Measurements from ENCODE around the gene LRRC10.

LRRC10 gene

DNA sequence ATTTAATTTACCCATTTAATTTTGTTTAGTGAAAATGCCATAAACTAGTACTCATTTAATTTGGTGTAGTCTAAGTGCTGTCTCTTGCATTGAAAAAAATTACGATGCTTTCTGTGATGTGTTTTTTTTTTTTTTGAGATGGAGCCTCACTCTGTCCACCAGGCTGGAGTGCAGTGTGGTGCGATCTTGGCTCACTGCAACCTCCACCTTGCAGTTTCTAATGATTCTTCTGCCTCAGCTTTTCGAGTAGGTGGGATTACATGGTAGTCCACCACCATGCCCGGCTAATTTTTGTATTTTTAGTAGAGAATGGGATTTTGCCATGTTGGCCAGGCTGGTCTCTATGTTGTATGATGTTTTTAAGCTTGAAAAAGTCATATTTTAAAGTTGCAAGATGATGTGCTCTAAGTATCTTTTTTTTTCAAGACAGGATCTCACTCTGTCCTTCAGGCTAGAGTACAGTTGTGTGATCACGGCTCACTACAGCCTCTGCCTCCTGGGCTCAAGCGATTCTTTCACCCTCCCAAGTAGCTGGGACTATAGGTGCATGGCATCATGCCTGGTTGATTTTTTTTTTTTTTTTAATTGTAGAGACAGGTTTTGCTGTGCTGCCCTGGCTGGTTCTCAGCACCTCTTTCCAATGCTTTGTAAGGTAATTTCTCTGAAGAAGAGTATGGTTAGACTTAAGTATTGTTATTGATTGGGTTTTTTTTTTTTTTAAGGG is 8.6 kb downstream of the LRRC10 start:
- no peaks in the 10 kb centered on the region for H3K9me3 Mint-ChIP-seq
- H3K4me1 Mint-ChIP-seq (ENCODE audit: low read depth): peaks cover 4% of the 10 kb centered on the region
- no peaks in the 10 kb centered on the region for H3K27me3 Mint-ChIP-seq
- no peak overlapping the region for H3K4me3 Mint-ChIP-seq
- DNase-seq: no peak
- H3K36me3 Mint-ChIP-seq (ENCODE audit: low read depth): peaks cover 61% of the 10 kb centered on the region
- no peak overlapping the region for H3K27ac Mint-ChIP-seq

DNA sequence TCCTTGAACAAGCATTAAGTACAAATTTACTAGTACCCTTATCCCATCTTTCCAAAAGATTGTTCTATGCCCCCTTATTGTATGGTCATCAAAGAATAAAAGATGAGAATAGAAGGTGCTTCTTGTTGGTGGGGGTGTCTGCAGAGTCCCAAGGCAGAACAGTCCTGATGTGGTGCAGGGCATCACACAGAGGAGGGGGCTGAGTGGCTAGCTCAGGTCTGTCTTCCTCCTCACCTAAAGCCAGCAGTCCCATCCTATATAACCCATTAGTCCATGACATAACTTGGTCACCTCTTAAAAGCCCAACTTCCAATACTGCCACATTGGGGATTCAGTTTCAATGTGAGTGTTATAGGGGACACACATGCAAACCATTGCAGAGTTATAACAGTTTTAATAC is 9.9 kb downstream of the LRRC10 start:
- H3K36me3 Mint-ChIP-seq (ENCODE audit: low read depth): peaks cover 74% of the 10 kb centered on the region
- no peaks in the 10 kb centered on the region for H3K9me3 Mint-ChIP-seq
- no peak overlapping the region for H3K4me3 Mint-ChIP-seq
- H3K4me1 Mint-ChIP-seq (ENCODE audit: low read depth): peaks cover 11% of the 10 kb centered on the region
- H3K27me3 Mint-ChIP-seq: no peaks in the 10 kb centered on the region
- H3K27ac Mint-ChIP-seq: peak overlapping the region; percentile 30
- no peak for DNase-seq

DNA sequence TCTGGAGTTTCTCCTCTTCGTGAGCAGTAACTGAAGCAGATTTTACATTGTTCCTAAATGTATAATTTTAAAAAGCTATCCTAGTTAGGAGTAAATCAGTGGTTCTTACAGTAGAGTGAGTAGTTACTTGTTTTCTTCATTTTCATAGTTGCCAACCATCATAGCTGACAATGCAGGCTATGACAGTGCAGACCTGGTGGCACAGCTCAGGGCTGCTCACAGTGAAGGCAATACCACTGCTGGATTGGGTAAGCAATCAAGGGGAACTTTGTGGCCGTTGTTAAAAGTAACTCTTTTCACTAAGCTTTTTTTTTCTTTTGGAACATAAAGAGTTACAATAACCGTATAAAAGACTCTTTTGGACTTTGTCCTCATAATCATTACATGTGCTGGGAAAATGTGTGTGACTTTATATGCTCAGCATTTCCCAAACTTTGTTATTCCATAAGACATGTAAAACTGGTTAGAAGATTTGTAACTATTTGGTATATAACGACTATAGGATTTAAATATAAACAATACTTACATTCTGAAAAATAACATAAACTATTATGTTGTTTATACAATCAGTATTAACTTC is 12.4 kb downstream of the LRRC10 start:
- peak overlapping the region; percentile 48 for H3K27ac Mint-ChIP-seq
- H3K9me3 Mint-ChIP-seq: no peaks in the 10 kb centered on the region
- H3K27me3 Mint-ChIP-seq: no peaks in the 10 kb centered on the region
- H3K36me3 Mint-ChIP-seq (ENCODE audit: low read depth): peaks cover 93% of the 10 kb centered on the region
- H3K4me3 Mint-ChIP-seq: no peak overlapping the region
- DNase-seq: no peak
- H3K4me1 Mint-ChIP-seq (ENCODE audit: low read depth): peaks cover 19% of the 10 kb centered on the region

DNA sequence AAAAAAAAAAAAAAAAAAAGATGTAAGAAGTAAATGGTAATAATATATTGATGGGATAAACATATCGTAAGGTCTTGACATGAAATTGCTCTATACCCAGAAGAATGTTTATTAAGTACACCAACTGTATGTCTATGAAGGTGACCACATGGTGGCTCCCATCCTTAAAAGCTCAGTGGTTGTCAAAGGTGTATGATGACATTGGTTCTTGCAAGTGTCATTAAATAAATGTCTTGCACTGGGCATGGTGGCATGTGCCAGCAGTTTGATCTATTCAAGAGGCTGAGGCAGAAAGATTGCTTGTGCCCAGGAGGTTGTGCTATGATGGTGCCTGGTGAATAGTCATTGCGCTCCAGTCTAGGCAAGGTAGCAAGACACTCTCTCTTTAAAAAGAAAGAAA is 15.0 kb downstream of the LRRC10 start:
- no peak for DNase-seq
- H3K4me3 Mint-ChIP-seq: no peak overlapping the region
- H3K9me3 Mint-ChIP-seq: no peaks in the 10 kb centered on the region
- no peaks in the 10 kb centered on the region for H3K27me3 Mint-ChIP-seq
- peak overlapping the region; percentile 53 for H3K27ac Mint-ChIP-seq
- peaks cover 31% of the 10 kb centered on the region for H3K4me1 Mint-ChIP-seq (ENCODE audit: low read depth)
- H3K36me3 Mint-ChIP-seq (ENCODE audit: low read depth): peaks cover 93% of the 10 kb centered on the region

DNA sequence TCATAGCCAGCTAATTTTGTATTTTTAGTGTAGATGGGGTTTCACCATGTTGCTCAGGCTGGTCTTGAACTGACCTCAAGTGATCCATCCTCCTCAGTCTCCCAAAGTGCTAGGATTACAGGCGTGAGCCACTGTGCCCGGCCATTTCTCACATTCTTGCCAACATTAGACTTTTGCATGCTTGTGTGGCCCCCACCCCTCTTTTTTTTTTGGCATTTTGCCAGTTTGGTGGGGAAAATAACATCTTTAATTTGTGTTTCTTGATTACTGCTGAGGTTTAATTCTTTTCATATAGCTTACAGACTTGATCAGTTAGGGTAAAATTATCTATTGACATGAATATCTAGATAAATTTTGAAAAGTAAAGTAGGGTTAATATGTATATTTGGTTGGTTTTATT is 21.6 kb downstream of the LRRC10 start:
- Mint-ChIP-seq H3K36me3 (ENCODE audit: low read depth) (peaks cover 87% of the 10 kb centered on the region), H3K4me1 (ENCODE audit: low read depth) (peaks cover 51% of the 10 kb centered on the region), H3K27ac (peak overlapping the region; percentile 79), H3K27me3 (no peaks in the 10 kb centered on the region), H3K4me3 (no peak overlapping the region), H3K9me3 (no peaks in the 10 kb centered on the region)
- no peak for DNase-seq

DNA sequence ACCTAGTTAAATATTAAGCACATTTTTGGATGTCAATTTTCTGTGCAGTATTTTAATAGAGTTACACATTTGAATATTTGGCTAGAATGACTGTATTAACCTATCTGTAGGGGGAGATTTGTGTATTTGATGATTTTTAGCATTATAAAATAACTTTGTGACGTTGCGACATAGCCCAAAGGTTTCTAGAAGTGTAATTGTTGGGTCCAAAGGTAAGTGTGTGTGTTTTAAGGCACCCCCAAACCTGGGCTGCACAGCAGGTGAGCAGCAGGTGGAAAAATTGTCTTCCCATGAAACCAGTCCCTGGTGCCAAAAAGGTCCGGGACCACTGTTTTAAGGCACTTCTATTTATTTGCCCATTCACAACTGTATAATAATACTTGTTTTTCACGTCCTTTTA is 22.2 kb downstream of the LRRC10 start:
- no peak for DNase-seq
- Mint-ChIP-seq H3K9me3 (no peaks in the 10 kb centered on the region), H3K27ac (peak overlapping the region; percentile 13), H3K27me3 (no peaks in the 10 kb centered on the region), H3K4me3 (no peak overlapping the region), H3K4me1 (ENCODE audit: low read depth) (peaks cover 53% of the 10 kb centered on the region), H3K36me3 (ENCODE audit: low read depth) (peaks cover 81% of the 10 kb centered on the region)

DNA sequence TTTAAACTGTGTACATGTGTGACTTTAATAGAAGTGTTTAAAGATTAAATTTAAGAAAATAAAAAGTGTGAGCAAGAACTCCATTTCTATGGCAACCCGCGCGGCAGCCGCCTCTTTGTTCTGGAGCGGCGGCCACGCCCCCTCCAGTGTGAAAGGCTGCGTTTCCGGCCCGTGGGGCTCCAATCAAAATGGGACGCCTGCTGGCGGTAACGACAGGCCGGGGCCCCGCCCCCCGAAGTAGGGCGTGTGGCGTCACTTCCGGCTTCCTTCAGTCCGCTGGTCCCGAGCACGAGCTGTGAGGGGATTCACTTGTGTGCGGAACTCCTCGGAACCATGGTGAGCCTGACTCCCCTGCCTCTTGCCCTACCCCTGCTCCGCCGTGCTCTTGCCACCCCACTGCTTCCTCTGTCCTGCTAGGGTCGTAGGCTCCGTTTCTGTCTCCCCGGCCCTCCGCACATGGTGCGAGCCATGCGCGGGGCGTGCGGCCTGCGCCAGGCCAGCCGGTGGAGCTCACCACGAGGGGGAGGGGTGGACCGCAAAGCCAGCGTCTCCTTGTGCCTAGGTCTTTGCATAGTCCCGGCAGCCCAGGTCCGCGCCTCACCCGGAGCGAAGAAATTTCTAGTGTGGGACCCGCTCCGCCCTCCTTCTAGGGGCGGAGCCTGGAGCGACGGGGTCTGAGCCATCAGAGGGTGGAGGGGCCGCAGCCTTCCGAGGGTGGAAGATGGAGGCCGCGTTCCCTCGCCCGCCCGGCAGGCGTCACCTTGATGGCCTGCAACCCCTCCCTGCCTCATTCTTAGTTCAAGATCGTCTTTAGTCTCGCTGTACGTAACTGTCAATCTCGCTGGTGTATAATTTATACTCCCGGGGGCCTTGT is 25.3 kb downstream of the LRRC10 start, which contains the start of gene CCT2:
CCT2 (plus strand) TSS at position 271 of the 874 bp plus-strand sequence; CDS start at position 334, 63 bp downstream.
- Mint-ChIP-seq H3K27ac (peak within 1 kb of the TSS; percentile 98), H3K36me3 (ENCODE audit: low read depth) (peaks cover 50% of the 10 kb centered on the region), H3K4me1 (ENCODE audit: low read depth) (peaks cover 37% of the 10 kb centered on the region), H3K4me3 (peak within 1 kb of the TSS; percentile 96), H3K27me3 (no peaks in the 10 kb centered on the region), H3K9me3 (no peaks in the 10 kb centered on the region)
- peak; percentile 96 for DNase-seq

DNA sequence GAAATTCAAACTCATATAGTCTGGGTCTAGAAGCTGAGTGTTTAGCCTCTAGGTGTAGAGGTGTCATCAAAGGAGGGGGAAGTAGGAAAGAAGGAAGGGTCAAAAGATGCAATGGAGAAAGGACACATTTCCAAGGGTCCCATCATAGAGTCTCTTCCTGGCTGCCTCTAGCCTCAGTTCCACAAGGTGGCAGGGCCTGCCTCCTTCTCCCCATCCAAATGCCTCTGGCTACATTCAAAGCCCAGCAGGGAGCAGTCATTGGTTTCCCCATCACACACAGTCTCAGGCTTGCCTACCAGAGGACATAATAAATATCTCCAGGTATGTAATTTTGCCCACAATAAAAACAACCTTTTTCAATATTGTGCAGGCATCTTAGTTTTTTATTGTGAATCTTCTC is 27.5 kb downstream of the LRRC10 start:
- H3K27ac Mint-ChIP-seq: no peak overlapping the region
- H3K9me3 Mint-ChIP-seq: no peaks in the 10 kb centered on the region
- peaks cover 24% of the 10 kb centered on the region for H3K4me1 Mint-ChIP-seq (ENCODE audit: low read depth)
- H3K27me3 Mint-ChIP-seq: no peaks in the 10 kb centered on the region
- H3K4me3 Mint-ChIP-seq: no peak overlapping the region
- peaks cover 29% of the 10 kb centered on the region for H3K36me3 Mint-ChIP-seq (ENCODE audit: low read depth)
- DNase-seq: no peak

- Mint-ChIP-seq H3K36me3 (ENCODE audit: low read depth) (peaks cover 13% of the 10 kb centered on the region), H3K27me3 (no peaks in the 10 kb centered on the region), H3K4me3 (no peak overlapping the region), H3K9me3 (no peaks in the 10 kb centered on the region), H3K27ac (no peak overlapping the region), H3K4me1 (ENCODE audit: low read depth) (peaks cover 13% of the 10 kb centered on the region)
- no peak for DNase-seq
These were observed 30.6 kb downstream of the LRRC10 start for GRCh38 chr12:69580074-69580473.

DNA sequence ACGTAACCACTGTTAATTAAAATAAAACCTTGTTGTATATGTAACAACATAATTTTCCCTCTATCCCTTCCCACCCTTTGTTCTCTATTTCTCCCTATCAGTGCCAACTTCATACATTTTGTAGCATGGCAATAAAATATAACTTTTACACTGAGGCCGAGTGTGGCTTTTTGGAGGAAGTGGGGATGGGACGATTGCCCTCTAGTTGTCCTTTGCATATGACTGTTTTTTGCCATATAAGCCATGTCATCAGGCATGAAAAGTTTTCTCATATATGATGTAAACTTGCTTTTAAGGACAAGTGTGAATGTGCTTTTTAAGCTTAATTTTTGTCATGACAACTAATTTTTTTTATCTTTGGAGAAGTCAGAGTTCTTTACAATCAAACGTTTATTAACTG is 31.7 kb downstream of the LRRC10 start:
- Mint-ChIP-seq H3K27ac (no peak overlapping the region), H3K9me3 (no peaks in the 10 kb centered on the region), H3K36me3 (ENCODE audit: low read depth) (peaks cover 24% of the 10 kb centered on the region), H3K27me3 (no peaks in the 10 kb centered on the region), H3K4me3 (no peak overlapping the region), H3K4me1 (ENCODE audit: low read depth) (peaks cover 11% of the 10 kb centered on the region)
- no peak for DNase-seq

DNA sequence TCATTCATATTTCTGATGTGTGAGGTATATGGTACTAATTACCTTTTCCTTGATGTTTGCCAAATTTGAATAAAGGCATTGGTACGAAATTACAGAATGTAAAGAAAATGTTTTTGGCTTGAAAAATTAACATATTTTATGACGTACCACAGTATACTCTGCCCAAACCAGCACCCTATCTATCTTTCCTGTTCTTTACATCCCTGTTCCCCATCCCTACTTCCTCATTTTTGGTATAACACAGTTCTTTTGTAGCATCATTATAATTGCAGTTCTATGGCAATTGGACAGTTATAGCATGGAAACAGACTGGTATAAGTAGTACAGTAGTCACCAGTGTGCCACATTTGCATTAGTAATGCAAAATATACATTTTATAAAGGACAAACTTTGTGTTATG is 32.4 kb downstream of the LRRC10 start:
- Mint-ChIP-seq H3K27ac (no peak overlapping the region), H3K4me1 (ENCODE audit: low read depth) (peaks cover 8% of the 10 kb centered on the region), H3K36me3 (ENCODE audit: low read depth) (peaks cover 31% of the 10 kb centered on the region), H3K9me3 (no peaks in the 10 kb centered on the region), H3K27me3 (no peaks in the 10 kb centered on the region), H3K4me3 (no peak overlapping the region)
- DNase-seq: no peak

DNA sequence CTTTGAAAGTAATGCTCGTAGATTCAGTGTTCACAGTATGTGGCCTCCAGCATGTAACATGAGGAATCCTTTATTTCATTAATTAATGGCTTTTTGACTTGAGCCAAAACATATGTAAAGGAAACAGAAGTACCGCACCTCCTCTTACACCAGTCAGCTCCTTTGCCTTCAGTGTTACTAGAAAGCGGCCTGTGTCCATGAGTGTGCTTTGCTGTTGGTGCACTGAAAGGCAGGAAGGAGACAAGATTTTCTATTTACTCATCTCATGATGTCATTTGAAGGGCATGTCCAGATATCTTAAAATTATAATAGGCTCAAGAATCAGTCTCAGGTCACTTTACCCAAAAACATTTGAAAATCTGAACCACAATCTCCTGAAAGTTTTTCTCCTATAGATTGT is 35.4 kb downstream of the LRRC10 start:
- H3K27me3 Mint-ChIP-seq: no peaks in the 10 kb centered on the region
- no peaks in the 10 kb centered on the region for H3K9me3 Mint-ChIP-seq
- H3K4me3 Mint-ChIP-seq: no peak overlapping the region
- peaks cover 8% of the 10 kb centered on the region for H3K4me1 Mint-ChIP-seq (ENCODE audit: low read depth)
- peaks cover 52% of the 10 kb centered on the region for H3K36me3 Mint-ChIP-seq (ENCODE audit: low read depth)
- no peak for DNase-seq
- H3K27ac Mint-ChIP-seq: no peak overlapping the region

DNA sequence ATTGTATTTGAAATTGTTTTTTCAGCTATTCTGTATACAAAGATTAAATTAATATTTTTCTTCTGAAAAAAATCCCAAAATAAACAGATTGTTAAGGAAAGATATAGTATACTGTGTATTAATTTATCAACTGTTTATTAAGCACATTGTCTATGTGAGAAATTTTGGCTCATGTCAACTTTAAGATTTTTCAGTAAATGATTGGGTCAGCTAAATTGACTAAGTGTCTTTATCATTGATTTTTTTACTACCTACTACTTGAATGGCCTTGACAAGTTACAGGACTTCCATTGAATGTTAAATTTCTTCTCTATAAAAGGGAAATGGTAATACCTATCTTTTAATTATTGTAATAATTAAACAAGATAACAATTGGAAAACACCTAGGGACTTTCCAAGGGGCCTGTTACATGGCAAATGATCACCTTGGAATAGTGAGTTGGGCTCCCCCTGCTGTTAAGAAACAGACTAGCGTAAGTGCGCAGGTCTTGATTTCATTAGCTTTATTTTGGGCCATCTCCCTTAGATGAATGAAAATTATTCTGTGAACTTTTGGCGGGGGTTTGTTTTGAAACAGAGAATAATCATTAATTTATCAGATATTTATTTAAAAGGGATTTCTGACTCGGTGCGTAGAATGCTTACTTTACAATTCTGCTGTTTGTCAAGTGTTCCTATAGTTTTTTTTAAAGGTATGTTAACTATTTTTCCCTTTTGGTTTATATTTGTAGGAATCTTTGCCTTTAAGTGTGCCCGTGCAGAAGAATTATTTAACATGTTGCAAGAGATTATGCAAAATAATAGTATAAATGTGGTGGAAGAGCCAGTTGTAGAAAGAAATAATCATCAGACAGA is 39.9 kb downstream of the LRRC10 start:
- Mint-ChIP-seq H3K9me3 (no peaks in the 10 kb centered on the region), H3K36me3 (ENCODE audit: low read depth) (peaks cover 62% of the 10 kb centered on the region), H3K27me3 (no peaks in the 10 kb centered on the region), H3K4me3 (no peak overlapping the region), H3K4me1 (ENCODE audit: low read depth) (peaks cover 12% of the 10 kb centered on the region), H3K27ac (no peak overlapping the region)
- peak; percentile 48 for DNase-seq

DNA sequence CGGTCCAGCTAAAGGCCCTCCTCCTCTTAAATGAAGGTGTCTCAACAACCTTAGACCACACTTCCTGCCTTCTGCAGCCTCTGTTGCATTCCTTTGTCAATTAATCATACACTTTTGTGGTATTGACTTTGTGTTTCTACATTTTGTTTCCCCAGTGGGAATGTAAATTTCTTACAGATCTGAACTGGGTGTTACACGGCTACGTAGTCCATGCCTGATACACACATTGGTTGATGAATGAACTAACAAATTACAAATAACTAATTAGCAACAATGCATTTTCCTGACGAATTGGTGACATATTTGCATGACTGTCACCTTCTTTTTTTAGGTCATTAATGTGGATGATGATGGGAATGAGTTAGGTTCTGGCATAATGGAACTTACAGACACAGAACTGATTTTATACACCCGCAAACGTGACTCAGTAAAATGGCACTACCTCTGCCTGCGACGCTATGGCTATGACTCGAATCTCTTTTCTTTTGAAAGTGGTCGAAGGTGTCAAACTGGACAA is 40.6 kb downstream of the LRRC10 start:
- Mint-ChIP-seq H3K4me3 (no peak overlapping the region), H3K36me3 (ENCODE audit: low read depth) (peaks cover 55% of the 10 kb centered on the region), H3K4me1 (ENCODE audit: low read depth) (peaks cover 12% of the 10 kb centered on the region), H3K27me3 (no peaks in the 10 kb centered on the region), H3K27ac (peak overlapping the region; percentile 6), H3K9me3 (no peaks in the 10 kb centered on the region)
- no peak for DNase-seq

Data from activated T-cell treated with anti-CD3 and anti-CD28 coated beads, Interleukin-2, amount 50 U/mL, for 24 hours (primary cell).